ENCODE measurements around the gene LYST.
"Not testable (repeated sequence)": the region's sequence is repeated elsewhere in the genome, so short reads cannot be mapped to it uniquely, and the experiment has no call there.

Gene LYST

GRCh38 chr1:235866205-235866912 is at the start of gene LYST:
LYST (minus strand) TSS chr1:235866906; CDS start chr1:235830417, 36,489 bp downstream.
- DNase-seq: peak; percentile 45

- DNase-seq: not testable (repeated sequence)
Observed at GRCh38 chr1:235915489-235915888, 48.8 kb upstream of the LYST start.

- DNase-seq: no peak
Observed at GRCh38 chr1:235913311-235913710, 46.6 kb upstream of the LYST start.

GRCh38 chr1:235911876-235912275 is 45.2 kb upstream of the LYST start:
- no peak for DNase-seq

GRCh38 chr1:235911300-235911662 is 44.6 kb upstream of the LYST start:
- no peak for DNase-seq

GRCh38 chr1:235910357-235911299 is 43.9 kb upstream of the LYST start:
- peak; percentile 14 for DNase-seq

- no peak for DNase-seq
Observed at GRCh38 chr1:235908742-235909520, 42.2 kb upstream of the LYST start.

- DNase-seq: no peak
Observed at GRCh38 chr1:235907897-235908240, 41.2 kb upstream of the LYST start.

- no peak for DNase-seq
Observed at GRCh38 chr1:235907187-235907896, 40.6 kb upstream of the LYST start.

GRCh38 chr1:235906436-235906835 is 39.7 kb upstream of the LYST start:
- DNase-seq: no peak

- not testable (repeated sequence) for DNase-seq
Observed at GRCh38 chr1:235903809-235904208, 37.1 kb upstream of the LYST start.

- no peak for DNase-seq
Observed at GRCh38 chr1:235902677-235903542, 36.2 kb upstream of the LYST start.

- DNase-seq: no peak
Observed at GRCh38 chr1:235901461-235901860, 34.8 kb upstream of the LYST start.

GRCh38 chr1:235898126-235898525 is 31.4 kb upstream of the LYST start:
- DNase-seq: no peak

- no peak for DNase-seq
Observed at GRCh38 chr1:235893840-235894239, 27.1 kb upstream of the LYST start.

GRCh38 chr1:235892734-235893413 is 26.2 kb upstream of the LYST start:
- DNase-seq: no peak

- no peak for DNase-seq
Observed at GRCh38 chr1:235892202-235892601, 25.5 kb upstream of the LYST start.

- DNase-seq: peak; percentile 42
Observed at GRCh38 chr1:235888119-235888643, 21.5 kb upstream of the LYST start.

GRCh38 chr1:235887676-235888075 is 21.0 kb upstream of the LYST start:
- no peak for DNase-seq

GRCh38 chr1:235885655-235886262 is 19.1 kb upstream of the LYST start:
- DNase-seq: no peak
